Endothelial cell of hepatic sinusoid (primary cell): ENCODE results near the gene WDR45B.
"Not testable (repeated sequence)": the region's sequence is repeated elsewhere in the genome, so short reads cannot be mapped to it uniquely, and the experiment has no call there.

ENCODE experiments used
- in situ Hi-C: cut with HindIII; loops from 2 replicates; pipeline ENCODE4 v1.10.0; 2017; ENCODE audit warnings: low sequenced_read_pairs

WDR45B gene

DNA sequence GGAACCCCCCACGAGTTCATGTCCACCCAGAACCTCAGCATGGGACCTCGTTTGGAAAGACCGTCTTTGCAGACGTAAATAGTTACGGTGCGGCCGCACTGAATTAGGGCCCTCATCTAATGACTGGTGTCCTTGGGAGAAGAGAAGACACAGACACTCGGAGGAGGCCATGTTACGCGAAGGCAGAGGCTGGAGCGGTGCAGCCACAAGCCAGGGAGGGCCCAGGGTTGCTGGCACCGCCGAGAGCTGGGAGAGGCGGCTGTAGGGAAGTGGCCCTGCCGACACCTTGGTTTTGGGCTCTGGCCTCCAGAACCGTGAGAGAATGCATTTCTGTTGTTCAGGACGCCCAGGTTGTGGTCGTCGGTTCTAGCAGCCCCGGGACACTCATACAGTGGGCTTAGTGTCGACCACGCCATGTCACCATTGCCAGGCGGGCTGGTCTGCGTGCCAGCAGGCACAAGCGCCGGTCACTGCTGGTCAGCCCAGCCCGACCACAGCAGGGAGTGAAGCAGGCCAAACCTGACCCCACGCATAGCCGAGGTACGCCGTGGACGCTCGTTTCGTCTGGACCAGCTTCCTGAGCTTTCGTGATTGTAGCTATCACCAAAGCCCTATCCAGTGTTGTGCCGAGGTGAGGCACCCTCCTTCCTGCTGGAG is 10.7 kb upstream of the WDR45B start:
- in situ Hi-C loops = no loop called here

DNA sequence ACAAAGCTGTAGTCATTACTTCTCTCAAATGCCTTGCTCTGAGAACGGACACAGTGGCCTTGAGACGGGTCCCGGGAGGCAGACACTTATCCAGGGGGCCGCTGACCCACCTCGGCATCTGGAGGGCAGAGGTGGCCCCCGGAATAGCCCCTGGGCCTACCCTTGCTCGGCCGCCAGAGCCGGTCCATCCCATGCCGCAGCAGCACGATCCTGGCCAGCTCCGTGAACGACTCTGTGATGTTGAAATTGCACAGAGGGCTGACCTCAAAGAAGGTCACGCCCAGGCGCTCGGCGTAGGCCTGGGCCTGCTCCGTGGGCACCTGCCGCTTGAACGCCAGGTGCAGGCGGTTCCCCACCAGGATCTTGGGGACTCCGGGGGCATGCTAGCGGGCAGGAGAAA is 10.1 kb upstream of the WDR45B start:
- in situ Hi-C loops = no loop called here

DNA sequence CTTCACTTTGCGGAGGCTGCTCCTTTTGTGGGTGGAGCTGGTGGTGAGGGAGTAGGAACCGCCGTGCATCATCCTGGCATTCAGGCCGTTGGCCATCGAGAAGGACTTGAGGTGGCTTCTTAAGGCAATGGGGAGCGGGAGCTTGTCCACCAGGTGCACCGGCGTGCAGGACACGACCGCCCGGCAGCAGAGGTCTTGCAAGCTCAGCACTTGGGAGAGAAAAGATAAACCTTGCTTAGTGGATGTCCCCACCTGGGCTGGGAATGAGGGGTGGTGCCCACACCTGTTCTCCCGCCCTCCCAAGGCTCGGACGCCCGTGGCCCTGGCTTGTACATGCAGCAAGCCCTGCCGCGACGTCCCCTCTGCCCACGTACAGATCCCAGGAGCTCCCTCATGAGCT is 9.7 kb upstream of the WDR45B start:
- in situ Hi-C loops = no loop called here

DNA sequence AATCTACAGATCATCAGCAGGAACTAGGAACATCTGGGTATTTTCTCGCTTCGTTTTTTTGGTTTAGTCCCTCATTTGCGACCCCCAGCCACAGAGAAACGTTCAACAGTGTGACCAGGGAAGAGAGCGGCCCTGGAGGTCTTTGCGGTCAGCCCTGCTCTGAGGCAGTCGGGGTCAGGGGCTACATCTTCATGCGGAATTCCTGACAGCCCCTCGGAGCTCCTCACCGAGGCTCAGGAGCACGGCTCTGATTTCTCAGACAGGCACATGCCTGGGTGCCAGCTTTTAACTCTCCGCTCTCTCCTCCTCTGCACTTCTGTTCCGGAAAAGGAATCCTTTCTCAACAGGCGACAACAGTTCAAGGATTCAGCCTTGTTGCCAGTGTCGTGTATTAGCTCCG is 8.0 kb upstream of the WDR45B start:
- in situ Hi-C loops = no loop called here

DNA sequence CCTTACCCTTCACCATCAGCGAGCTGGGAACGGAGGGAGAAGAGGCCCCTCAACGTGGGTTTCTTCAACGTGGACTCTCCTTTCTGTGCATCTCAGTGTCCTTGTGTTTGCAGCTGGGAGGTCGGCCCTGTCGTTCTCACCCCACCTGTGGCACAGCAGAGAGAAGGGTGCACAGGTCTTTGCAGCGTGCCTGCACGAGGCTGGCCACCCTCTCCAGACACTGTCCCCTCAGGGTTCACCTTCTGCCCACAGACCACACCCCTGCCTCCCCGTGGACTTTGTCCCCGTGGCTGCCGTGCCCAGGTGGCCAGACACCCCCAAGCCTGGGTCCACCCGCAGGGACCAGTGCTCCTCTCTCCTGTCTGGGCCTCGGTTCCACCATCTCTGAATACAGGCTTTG is 7.3 kb upstream of the WDR45B start:
- in situ Hi-C loops = no loop called here

DNA sequence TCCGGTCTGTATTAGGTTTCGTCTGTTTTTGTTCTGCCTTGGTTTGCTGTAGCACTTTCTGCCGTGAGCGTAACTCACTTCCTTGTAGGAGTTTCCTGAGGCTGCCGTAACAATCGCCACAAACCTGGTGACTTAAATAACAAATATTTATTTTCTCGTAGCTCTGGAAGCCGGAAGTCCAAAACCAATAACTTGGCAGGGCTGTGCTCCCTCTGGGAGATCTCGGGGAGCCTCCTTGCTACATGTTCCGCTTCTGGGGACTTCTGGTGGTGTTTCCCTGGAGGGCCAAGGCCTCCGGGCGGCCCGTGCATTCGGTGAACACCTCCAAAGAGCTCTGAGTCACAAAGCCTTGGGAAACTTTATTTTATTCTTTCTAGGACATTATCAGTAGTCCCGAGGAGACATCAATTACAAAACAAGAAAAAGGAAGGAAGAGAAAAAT is 6.8 kb upstream of the WDR45B start:
- in situ Hi-C loops = no loop called here

DNA sequence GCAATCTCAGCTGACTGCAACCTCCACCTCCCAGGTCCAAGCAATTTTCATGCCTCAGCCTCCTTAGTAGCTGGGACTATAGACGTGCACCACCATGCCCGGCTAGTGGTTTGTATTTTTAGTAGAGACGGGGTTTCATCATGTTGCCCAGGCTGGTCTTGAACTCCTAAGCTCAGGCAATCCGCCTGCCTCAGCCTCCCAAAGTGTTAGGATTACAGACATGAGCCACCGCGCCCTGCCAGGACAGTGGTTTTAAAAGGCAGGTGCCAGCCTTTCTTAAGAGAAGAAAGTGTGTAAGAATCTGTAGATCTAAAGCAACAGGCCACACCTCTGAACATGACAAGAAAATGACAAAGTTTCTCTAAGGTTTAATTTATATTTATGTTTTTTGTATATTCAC is 6.4 kb upstream of the WDR45B start:
- in situ Hi-C loops = not testable (repeated sequence)

DNA sequence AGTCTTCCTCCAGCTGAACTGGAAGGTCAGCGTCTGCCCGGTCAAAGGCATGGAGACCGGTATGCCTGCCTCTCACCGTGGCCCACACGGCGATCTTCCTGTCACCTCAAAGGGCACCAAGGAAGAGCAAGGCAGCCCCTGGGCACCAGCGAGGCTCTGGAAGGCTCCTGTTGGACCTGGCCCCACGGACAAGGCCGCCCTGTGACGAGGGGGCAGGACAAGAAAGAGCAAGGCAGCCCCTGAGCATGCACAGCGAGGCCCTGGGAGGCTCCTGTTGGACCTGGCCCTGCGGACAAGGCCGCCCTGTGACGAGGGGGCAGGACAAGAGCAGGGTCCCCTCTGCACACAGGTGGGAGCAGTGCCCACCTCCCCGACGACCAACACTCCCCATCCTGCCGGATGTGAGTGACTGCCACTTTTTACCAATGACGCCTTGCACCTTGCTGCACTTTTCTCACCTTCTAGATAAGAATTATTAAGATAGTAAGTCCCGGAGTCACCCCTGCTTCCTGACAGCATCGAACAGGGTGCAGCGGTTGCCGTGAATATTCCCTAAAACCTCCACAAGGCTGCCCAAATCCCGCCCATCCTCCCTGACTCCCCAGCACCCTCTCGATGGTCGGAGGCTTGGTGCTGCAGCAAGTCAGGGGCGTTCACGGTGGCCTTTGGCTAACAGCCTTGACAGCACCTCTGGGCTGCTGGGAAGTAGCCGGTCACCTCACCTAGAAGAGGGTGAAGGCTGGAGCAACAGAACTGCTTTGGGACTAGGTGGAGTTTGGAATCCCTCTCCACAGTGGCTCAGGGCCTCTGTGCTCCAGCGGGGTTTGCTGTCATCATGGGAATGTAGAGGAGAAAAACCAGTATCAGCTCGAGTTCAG is 5.6 kb upstream of the WDR45B start:
- in situ Hi-C loops = no loop called here

DNA sequence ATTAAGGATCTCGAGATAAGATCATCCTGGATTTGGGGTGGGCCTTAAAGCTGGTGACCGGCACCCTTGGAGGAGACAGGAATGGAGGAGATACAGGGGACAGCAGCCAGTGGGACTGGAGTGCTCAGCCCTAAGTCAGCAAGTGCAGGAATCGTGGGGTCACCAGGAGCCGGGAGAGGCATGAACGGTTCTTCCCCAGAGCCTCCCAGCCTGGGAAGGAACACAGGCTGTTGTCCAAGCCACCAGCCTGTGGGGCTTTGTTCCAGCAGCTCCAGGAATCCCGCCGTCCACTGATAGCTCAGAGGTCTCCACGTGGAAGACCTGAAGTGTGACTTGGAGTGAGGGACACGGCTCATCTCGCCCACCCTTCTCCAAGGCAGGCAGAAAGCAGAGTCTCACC is 2.5 kb upstream of the WDR45B start:
- in situ Hi-C loops = no loop called here

DNA sequence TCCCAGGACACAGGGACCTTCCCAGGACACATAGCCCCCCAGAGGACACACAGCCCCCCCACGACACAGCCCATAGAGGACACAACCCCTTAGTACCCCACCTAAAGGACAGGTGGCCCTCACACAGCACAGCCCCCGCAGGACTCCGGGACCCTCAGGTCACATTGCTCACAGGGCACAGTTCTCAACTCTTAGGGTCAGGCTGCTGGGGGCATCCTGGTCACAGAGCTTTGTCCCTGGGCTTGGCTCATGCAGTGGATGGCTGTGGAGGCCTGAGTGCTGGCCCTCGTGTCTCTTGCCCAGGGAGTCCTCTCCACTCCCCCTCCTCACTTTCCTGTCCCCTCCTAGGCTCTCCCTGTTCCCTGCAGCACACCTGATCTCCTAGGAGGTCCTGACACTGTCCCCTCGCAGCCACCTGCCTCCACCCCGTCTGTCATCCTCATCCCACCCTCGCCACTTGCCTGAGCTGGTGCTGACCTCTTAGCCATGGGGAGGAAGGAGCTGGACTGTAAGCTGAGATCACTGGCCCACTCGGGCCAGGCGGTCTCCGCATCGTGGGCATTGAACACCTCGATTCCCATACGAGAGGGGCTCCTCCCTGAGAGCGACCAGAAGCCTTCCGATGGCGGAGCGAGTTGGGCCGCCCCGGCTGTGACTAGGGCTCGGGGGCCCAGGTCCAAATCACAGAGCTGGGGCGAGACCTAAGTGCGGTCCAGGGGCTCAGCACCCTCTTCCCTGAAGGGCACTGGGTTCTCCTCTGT is 1.4 kb upstream of the WDR45B start:
- in situ Hi-C loops = no loop called here

DNA sequence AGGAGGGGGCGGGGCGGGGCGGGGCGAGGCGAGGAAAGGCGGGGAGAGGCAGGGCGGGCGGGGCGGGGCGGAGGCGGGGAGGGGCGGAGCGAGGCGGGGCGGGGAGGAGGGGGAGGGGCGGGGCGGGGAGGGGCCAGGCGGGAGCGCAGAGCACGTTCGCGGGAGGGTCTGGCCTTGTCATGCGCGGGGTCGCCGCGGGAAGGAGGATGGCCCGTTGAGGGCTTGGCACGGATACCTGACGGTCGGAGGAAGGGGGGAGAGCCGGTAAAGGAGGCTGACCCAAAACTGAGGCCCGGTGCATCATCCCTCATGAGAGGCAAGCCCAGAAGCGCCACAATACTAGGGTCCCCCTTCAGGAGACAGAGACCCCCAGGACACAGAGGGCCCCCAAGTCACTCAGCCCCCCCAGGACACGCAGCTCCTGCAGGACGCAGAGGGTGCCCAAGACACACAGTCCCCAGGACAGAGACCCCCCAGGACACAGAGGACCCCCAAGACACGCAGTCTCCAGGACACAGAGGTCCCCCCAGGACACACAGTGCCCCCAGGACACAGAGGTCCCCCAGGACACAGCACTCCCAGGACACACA is 593 bp upstream of the WDR45B start:
- in situ Hi-C loops = no loop called here

DNA sequence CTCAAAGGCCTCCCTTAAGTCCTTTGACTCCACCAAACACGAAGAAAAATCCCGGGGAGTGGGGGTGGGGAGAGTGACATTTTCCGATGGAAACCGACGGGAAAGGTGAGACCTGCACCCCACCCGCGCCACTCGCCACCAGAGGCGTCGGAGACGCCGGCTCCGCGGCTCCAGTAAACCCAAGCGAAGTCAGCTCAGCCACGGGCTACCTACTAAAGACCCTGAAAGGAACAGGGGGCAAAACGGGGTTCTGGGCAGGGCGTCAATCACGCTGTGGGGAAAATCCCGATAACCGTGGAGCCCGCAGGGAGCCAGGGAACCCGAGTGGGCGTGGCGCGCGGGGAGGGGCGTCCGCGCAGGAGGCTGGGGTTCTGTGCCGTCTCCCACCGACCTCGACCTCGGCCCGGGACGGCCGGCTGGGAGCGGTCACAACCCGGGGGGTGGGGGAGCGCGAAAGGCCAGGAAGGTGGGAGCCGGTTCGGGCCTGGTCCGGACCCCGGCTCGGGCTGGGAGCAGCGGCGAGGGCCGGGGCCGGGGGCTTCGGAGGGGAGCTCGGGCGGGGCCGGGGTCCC is 565 bp downstream of the WDR45B start:
- in situ Hi-C loops = no loop called here

DNA sequence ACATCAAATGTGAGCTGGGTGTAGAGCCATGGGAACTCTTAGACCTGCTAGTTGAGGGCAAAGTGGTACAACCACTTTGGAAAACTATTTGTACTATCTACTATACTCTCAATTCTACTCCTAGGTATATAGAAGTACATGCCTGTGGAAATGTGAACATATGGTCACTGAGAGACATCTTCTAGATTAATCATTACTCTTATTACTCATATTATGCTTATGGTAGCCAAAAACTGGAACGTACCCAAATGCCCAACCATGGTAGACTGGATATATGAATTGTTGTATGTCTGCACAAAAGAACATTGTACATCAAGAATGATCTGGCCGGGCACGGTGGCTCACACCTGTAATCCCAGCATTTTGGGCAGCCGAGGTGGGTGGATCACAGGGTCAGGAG is 2.7 kb downstream of the WDR45B start:
- in situ Hi-C loops = no loop called here

DNA sequence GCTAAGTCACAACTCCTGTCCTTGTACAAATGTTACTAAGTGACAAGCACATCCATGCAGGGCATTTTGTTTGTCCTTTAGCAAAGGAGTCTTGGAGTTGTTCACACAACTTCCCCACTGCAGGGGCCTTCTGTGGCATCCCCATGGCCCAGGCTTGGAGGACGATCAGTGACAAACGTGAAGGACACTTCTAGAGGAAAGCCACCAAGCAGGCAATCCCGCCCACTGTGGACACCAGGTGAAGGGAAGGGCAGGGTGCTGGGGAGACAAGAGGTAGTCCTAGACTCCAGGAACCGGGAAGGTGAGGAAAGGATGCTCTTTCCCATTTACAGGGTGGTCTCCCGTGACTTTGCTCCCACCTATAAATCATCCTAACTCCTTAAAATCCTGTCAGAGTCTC is 4.1 kb downstream of the WDR45B start:
- in situ Hi-C loops = no loop called here

DNA sequence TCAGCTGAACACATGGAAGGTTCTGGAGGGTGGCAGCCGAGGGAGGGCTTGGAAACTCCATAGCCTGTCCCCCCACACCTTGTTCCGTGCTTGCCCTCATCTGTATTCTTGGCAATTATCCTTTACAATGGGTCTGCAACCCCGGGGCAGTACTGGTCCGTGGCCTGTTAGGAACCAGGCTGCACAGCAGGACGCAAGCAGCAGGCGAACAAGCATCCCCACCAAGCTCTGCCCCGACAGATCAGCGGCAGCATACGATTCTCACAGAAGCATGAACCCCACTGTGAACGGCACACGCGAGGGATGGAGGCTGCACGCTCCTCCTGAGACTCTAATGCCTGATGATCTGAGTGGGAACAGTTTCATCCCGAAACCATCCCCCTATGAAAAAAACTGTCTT is 6.2 kb downstream of the WDR45B start:
- in situ Hi-C loops = no loop called here

DNA sequence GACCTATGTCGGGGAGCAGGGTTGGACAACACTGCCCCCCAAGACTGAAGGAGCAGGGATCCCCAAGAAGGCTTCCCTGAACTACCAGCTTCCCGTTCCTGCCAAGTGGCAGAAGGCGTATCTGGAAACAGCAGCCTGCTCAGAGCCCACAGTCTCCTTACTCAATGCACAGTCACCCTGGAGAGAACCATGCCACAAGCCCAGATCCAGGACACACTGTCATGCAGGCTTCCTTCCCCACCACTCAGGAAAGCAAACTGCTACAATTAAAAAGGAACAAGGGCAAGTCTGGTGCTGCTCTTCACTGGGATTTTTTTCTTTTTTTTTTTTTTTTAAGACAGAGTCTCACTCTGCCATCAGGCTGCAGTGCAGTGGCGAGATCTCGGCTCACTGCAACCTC is 8.2 kb downstream of the WDR45B start:
- in situ Hi-C loops = no loop called here

DNA sequence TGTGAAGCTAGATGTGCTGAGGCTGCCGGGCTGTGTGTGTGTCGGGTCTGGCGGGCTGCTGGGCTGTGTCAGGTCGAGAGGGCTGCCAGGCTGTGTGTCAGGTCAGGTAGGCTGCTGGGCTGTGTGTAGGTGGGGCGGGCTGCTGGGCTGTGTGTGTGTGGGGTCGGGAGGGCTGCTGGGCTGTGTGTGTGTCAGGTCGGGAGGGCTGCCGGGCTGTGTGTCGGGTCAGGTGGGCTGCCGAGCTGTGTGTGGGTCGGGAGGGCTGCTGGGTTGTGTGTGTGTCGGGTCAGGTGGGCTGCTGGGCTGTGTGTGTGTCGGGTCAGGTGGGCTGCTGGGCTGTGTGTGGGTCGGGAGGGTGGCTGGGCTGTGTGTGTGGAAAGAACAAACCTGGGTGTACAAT is 8.6 kb downstream of the WDR45B start:
- in situ Hi-C loops = no loop called here

DNA sequence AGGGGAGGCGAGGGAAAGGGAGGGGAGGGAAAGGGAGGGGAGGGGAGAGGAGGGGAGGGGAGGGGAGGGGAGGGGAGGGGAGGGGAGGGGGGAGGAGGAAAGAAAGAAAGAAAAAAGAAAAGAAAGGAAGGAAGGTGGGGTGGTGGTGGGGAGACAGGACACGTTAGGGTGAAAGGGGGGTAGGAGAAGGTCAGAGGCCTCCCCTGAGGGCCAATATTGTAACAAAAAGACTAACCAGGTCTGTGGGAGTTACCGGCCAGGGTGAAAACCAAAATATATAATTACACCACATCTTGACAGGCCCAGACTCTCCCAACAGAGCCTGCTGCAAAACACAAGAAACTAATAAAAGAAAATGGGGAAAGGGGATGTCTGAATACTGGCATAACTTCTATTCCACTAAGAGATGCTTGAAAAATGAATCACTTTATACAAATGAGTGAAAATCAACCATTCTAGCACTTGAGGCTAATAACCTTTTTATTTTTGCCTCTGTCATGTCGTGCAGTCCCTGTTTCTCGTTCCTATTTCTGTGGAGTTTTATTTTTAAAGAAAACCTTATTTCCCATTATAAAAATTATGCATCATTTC is 10.0 kb downstream of the WDR45B start:
- in situ Hi-C loops = no loop called here

DNA sequence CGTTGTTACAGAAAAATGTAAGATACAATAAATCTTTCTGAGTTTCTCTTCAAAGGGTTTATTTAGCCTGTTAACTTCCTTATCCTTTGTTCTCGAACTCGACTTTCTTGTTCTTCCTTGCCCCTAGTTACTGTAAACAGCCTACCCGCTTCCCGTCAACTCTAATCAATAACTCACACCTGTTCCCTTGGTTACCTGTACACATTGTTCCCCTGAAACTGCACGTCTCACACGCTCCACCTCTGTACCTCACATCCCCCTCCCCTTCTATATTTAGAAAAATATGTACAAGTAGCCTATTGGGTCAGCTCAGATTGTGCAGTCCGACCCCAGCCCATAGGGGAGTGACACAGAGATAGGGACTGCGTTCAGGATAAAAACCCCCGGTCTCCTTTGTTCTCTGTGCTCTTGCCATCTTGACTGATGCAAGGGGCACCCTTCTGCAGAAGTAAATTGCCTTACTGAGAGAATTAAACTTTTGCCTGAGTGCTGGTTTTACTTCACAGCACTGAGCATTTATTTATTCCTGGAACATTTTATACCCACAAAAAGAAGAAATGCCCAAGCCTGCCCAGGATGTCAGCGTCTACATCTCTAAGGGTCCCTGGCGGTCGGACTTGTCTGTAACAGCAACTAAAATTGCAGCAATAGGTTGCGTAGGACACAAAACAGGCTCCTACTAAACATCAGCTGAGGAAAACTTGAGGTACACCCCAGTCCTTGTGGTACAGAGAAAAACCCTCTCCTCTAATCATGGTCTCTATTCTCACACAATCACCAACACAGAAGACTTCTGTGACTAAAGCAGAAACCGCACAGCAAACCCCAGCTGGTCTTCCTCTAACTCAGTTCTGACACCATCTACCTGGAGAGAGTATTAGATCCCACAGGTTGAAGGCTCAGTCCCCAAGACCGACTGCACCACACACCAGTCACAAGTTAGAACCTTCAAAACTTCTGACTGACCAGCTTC is 11.3 kb downstream of the WDR45B start:
- in situ Hi-C loops = no loop called here

DNA sequence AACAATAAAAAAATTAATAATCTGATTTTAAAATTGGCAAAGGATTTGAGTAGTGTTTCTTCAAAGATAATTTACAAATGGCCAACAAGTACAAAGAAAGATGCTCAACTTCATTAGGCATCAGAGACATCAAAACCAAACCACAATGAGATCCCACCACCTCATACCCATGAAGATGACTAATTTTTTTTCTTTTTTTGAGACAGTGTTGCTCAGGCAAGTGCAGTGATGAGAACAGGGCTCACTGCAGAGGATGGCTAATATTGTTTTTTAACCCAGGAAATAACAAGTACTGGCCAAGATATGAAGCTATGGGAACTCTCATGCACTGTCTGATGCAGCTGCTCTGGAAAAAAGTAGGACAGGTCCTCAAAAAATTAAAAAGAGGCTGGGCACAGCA is 14.9 kb downstream of the WDR45B start:
- in situ Hi-C loops = no loop called here
